ENCODE results near the gene PTPRD.

PTPRD gene

DNA sequence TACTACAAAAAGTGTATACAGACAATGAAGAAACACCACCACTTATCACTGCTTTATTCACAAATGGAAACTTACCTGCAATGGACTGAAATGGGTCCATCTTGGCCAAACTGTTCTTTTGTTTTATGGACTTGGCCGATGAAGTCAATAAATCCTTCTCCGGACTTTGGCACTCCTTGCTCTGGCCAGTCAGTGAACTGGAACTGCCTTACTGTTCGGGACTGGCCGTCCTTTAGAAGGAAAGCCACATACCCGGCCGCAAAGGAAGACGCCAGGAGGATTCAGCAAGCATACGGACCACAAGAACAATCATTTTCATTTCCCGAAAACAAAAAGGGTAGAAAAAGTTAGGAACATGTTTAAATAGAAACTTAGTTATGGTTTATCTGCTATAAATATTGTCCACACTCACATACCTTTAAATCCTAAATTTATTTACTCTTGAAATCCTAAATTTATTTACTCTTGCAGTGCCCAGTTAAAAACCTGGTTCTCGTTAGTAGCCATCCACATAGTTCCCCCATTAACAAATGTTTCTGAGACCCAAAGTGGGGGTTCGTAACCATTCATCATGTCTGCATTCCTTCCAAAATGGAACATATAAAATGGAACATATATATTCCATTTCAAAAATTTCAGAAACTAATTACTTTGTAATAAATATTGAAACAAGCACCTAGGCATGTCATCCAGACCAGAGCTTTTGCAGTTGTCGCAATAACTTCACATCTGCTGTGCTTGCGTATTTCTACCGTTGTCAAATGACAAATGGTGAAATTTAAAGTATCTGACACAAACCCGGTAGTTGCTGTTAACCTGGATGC is 2281.1 kb downstream of the PTPRD start:
- ChIA-PET POLR2A (no interaction called here), CTCF (interaction anchor here (0.6 kb wide), 1 partner anchor 11 kb away, joined by 3 read pairs; no protein-coding TSS in a partner anchor)
- no peaks in the 10 kb centered on the region for H3K9me3 ChIP-seq (ENCODE audit: control insufficient read depth, insufficient read depth, low read depth, low read length)
- no peaks in the 10 kb centered on the region for H3K36me3 ChIP-seq (ENCODE audit: control insufficient read depth in 2 of 2, insufficient read depth in 1 of 2, low read length in 2 of 2)
- no peak overlapping the region for H3K27ac ChIP-seq (ENCODE audit: extremely low read depth, low read depth, low read length)
- H3K4me1 ChIP-seq (ENCODE audit: control insufficient read depth, insufficient read depth, low read length) = no peaks in the 10 kb centered on the region
- H3K4me3 ChIP-seq (ENCODE audit: low read depth, low read length) = no peak overlapping the region
- TF ChIP-seq ZNF175 (tag by site-specific recombination; IDR thresholded peaks at IDR 0.05) (no peak), ZNF791 (tag by site-specific recombination; IDR thresholded peaks at IDR 0.05) (no peak)

DNA sequence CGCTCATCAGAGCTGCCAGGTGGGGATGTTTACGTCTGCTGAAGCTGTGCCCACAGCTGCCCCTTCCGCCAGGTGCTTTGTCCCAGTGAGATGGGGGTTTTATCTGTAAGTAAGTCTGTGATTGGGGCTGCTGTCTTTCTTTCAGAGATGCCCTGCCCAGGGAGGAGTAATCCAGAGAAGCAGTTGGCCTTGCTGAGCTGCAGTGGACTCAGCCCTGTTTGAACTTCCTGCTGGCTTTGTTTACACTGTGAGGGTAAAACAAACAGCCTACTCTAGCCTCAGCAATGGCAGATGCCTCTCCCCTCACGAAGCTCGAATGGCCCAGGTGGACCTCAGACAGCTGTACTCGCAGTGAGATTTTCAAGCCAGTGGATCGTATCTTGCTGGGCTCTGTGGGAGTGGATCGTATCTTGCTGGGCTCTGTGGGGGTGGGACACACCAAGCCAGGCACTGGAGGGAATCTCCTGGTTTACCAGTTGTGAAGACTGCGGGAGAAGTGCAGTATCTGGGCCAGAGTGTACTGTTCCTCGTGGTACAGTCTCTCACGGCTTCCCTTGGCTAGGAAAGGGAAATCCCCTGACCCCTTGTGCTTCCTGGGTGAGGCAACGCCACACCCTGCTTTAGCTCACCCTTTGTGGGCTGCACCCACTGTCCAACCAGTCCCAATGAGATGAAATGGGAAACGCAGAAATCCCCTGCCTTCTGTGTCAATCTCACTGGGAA is 2283.1 kb downstream of the PTPRD start:
- ChIA-PET POLR2A (no interaction called here), CTCF (no interaction called here)
- no peaks in the 10 kb centered on the region for H3K9me3 ChIP-seq (ENCODE audit: control insufficient read depth, insufficient read depth, low read depth, low read length)
- H3K36me3 ChIP-seq (ENCODE audit: control insufficient read depth in 2 of 2, insufficient read depth in 1 of 2, low read length in 2 of 2) = no peaks in the 10 kb centered on the region
- no peak overlapping the region for H3K27ac ChIP-seq (ENCODE audit: extremely low read depth, low read depth, low read length)
- TF ChIP-seq ZNF701 (tag by site-specific recombination; IDR thresholded peaks at IDR 0.05) = no peak
- TF ChIP-seq ZNF670 (tag by site-specific recombination; IDR thresholded peaks at IDR 0.05; ENCODE audit: low read depth) = no peak
- no peak for TF ChIP-seq ZNF274 (IDR thresholded peaks at IDR 0.05; ENCODE audit: low read length)
- no peak for TF ChIP-seq ZNF274 (tag by site-specific recombination; IDR thresholded peaks at IDR 0.05; ENCODE audit: borderline replicate concordance)
- TF ChIP-seq ZBTB26 (tag by site-specific recombination; optimal IDR thresholded peaks at IDR 0.05) = no peak
- no peak for TF ChIP-seq GLI4 (tag by site-specific recombination; IDR thresholded peaks at IDR 0.05)
- TF ChIP-seq ZNF529 (tag by site-specific recombination; IDR thresholded peaks at IDR 0.05; ENCODE audit: insufficient replicate concordance) = no peak
- TF ChIP-seq ZBTB21 (tag by site-specific recombination; IDR thresholded peaks at IDR 0.05) = no peak
- no peak for TF ChIP-seq ZNF776 (tag by site-specific recombination; IDR thresholded peaks at IDR 0.05; ENCODE audit: borderline replicate concordance)
- no peaks in the 10 kb centered on the region for H3K4me1 ChIP-seq (ENCODE audit: control insufficient read depth, insufficient read depth, low read length)
- no peak overlapping the region for H3K4me3 ChIP-seq (ENCODE audit: low read depth, low read length)

DNA sequence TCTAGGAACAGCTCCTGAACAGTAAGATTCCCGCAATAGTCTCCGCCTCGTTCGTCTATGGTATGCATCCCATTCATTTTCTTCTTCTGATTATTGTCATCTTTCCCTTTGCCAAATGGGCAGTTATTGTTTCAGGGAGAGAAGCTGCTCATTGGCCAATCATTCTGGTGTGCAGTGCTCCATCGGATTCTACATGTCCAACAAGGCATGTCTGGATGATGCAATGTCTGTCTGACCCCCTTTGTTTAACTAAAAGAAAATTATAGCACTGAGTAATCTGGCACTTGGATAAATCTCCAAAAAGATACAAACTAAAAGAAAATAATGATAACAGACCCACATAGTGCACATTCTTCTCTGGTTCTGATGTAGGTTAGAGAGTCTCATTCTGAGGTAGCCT is 2297.6 kb downstream of the PTPRD start:
- Histone ChIP-seq H3K36me3 (ENCODE audit: control insufficient read depth in 2 of 2, insufficient read depth in 1 of 2, low read length in 2 of 2) (no peaks in the 10 kb centered on the region), H3K4me1 (ENCODE audit: control insufficient read depth, insufficient read depth, low read length) (no peaks in the 10 kb centered on the region), H3K4me3 (ENCODE audit: low read depth, low read length) (no peak overlapping the region), H3K27ac (ENCODE audit: extremely low read depth, low read depth, low read length) (no peak overlapping the region), H3K9me3 (ENCODE audit: control insufficient read depth, insufficient read depth, low read depth, low read length) (no peaks in the 10 kb centered on the region)
- ChIA-PET POLR2A (no interaction called here), CTCF (interaction anchor here (0.6 to 0.7 kb wide), 3 partner anchors 26 to 321 kb away, joined by 3 to 4 read pairs (median 3); no protein-coding TSS in a partner anchor)
- TF ChIP-seq KLF7 (tag by site-specific recombination; IDR thresholded peaks at IDR 0.05; ENCODE audit: borderline replicate concordance) (no peak), KLF16 (tag by site-specific recombination; IDR thresholded peaks at IDR 0.05) (no peak), BCL11A (tag by site-specific recombination; IDR thresholded peaks at IDR 0.05; ENCODE audit: low read depth) (no peak), ZNF174 (tag by site-specific recombination; IDR thresholded peaks at IDR 0.05) (no peak), ZNF747 (tag by site-specific recombination; IDR thresholded peaks at IDR 0.05) (no peak), HOXD13 (CRISPR knock-in tag; IDR thresholded peaks at IDR 0.05; ENCODE audit: borderline replicate concordance) (no peak), ZNF280C (tag by site-specific recombination; IDR thresholded peaks at IDR 0.05) (no peak)
